Measurements from ENCODE around the gene FOXB2. TPM values are rescaled to one million over a fixed set of nuclear protein-coding genes. Genes with fewer than 3 reads are reported as not detected.
"Not testable (repeated sequence)": the region's sequence is repeated elsewhere in the genome, so short reads cannot be mapped to it uniquely, and the experiment has no call there.

FOXB2 gene
- total RNA-seq (not detected), polyA plus RNA-seq (not detected)

GRCh38 chr9:77019236-77019925, at the start of gene FOXB2:
Gene FOXB2 (plus strand): TSS chr9:77019655. CDS start chr9:77019655, 0 bp downstream.
- peaks cover 83 to 100% (median 100%) of the 10 kb centered on the region in 3 donors for H3K27me3 ChIP-seq
- H3K4me1 ChIP-seq = peaks cover 0 to 69% (median 63%) of the 10 kb centered on the region in 4 donors
- peak within 1 kb of the TSS in 3 of 4 donors; percentile 10 to 21 (median 12) for H3K4me3 ChIP-seq
- whole genome bisulfite sequencing, 2 donors = 7 to 10% methylated on average over 51 of the region's 51 CpGs
- H3K36me3 ChIP-seq = no peaks in the 10 kb centered on the region
- no peak for TF ChIP-seq CTCF (IDR thresholded peaks at IDR 0.05)
- TF ChIP-seq POLR2AphosphoS5 (IDR thresholded peaks at IDR 0.05) = no peak
- TF ChIP-seq EP300 (IDR thresholded peaks at IDR 0.05) = no peak
- no peak for TF ChIP-seq POLR2A (IDR thresholded peaks at IDR 0.05)
- intact Hi-C loops (cut with DNase I) = no loop called here
- no peaks in the 10 kb centered on the region for H3K9me3 ChIP-seq
- no peak within 1 kb of the TSS for H3K27ac ChIP-seq
- no peak for DNase-seq

- WGBS, 2 donors = 75 to 81% methylated on average over 1 of the region's 1 CpG
- intact Hi-C loops (cut with DNase I) = no loop called here
- TF ChIP-seq CTCF (IDR thresholded peaks at IDR 0.05) (no peak), EP300 (IDR thresholded peaks at IDR 0.05) (no peak), POLR2A (IDR thresholded peaks at IDR 0.05) (no peak)
Measured at GRCh38 chr9:76969716-76970115, 49.7 kb upstream of the FOXB2 start.

GRCh38 chr9:76978831-76979230, 40.6 kb upstream of the FOXB2 start:
- H3K4me3 ChIP-seq; intact Hi-C loops (cut with DNase I); H3K27ac ChIP-seq; H3K4me1 ChIP-seq; H3K9me3 ChIP-seq; H3K27me3 ChIP-seq; H3K36me3 ChIP-seq; DNase-seq: not testable (repeated sequence)
- WGBS, 2 donors = 92% methylated on average over 9 of the region's 9 CpGs

More at GRCh38 chr9:76969716-76970115, 49.7 kb upstream of the FOXB2 start:
- Histone ChIP-seq H3K27ac (no peak overlapping the region), H3K9me3 (peaks cover 0 to 9% (median 0%) of the 10 kb centered on the region in 4 donors), H3K4me3 (no peak overlapping the region), H3K27me3 (no peaks in the 10 kb centered on the region), H3K4me1 (no peaks in the 10 kb centered on the region), H3K36me3 (no peaks in the 10 kb centered on the region)
- DNase-seq = no peak

GRCh38 chr9:76980566-76980965, 38.9 kb upstream of the FOXB2 start:
- Histone ChIP-seq H3K4me3 (no peak overlapping the region), H3K27ac (no peak overlapping the region), H3K36me3 (no peaks in the 10 kb centered on the region), H3K9me3 (no peaks in the 10 kb centered on the region), H3K27me3 (no peaks in the 10 kb centered on the region), H3K4me1 (peaks cover 0 to 5% (median 0%) of the 10 kb centered on the region in 4 donors)
- 88 to 96% methylated on average over 1 of the region's 1 CpG for WGBS, 2 donors
- intact Hi-C loops (cut with DNase I) = no loop called here
- no peak for DNase-seq
- TF ChIP-seq CTCF (IDR thresholded peaks at IDR 0.05) = no peak
- TF ChIP-seq POLR2A (IDR thresholded peaks at IDR 0.05) = no peak
- no peak for TF ChIP-seq POLR2AphosphoS5 (IDR thresholded peaks at IDR 0.05)
- no peak for TF ChIP-seq EP300 (IDR thresholded peaks at IDR 0.05)

GRCh38 chr9:76984486-76984885, 35.0 kb upstream of the FOXB2 start:
- Histone ChIP-seq H3K9me3 (no peaks in the 10 kb centered on the region), H3K36me3 (no peaks in the 10 kb centered on the region), H3K4me1 (peaks cover 0 to 5% (median 0%) of the 10 kb centered on the region in 4 donors), H3K4me3 (no peak overlapping the region), H3K27me3 (no peaks in the 10 kb centered on the region), H3K27ac (no peak overlapping the region)
- intact Hi-C loops (cut with DNase I) = no loop called here
- TF ChIP-seq POLR2AphosphoS5 (IDR thresholded peaks at IDR 0.05) = no peak
- no peak for TF ChIP-seq CTCF (IDR thresholded peaks at IDR 0.05)
- no peak for TF ChIP-seq POLR2A (IDR thresholded peaks at IDR 0.05)
- TF ChIP-seq EP300 (IDR thresholded peaks at IDR 0.05) = no peak
- DNase-seq = no peak
- WGBS, 2 donors = 64 to 85% methylated on average over 4 of the region's 4 CpGs

Data from sigmoid colon (tissue), 7 donors.